CD14-positive monocyte (primary cell): ENCODE measurements around the gene XPR1. TPM values are rescaled to one million over a fixed set of nuclear protein-coding genes. Genes with fewer than 3 reads are reported as not detected.

Experiments
- DNase-seq, 3 donors: peaks; one replicate each; pipeline ENCODE4 v3.0.0-alpha.2; 2011 to 2022
- H2AFZ ChIP-seq: 2 replicates; pipeline ENCODE4 v1.6.0; 2012; ENCODE audit warnings: mild to moderate bottlenecking, low read depth, low read length, inconsistent platforms; ENCODE audit not compliant: insufficient read depth, poor library complexity, severe bottlenecking
- H3K27ac ChIP-seq, 2 donors: 1 replicate in 1 of 2; 2 replicates in 1 of 2; pipeline ENCODE4 v1.5.1; 2012 to 2013; ENCODE audit warnings: low read length in 2 of 2, control low read depth in 1 of 2, inconsistent platforms in 1 of 2, low read depth in 1 of 2, mild to moderate bottlenecking in 1 of 2
- H3K27me3 ChIP-seq, 2 donors: one replicate each; pipeline versions ENCODE4 v1.6.0 to v1.6.1; 2011 to 2013; ENCODE audit warnings: low read length in 2 of 2; ENCODE audit not compliant: control insufficient read depth in 2 of 2, insufficient read depth in 2 of 2
- H3K36me3 ChIP-seq, 2 donors: replicated peaks in 1 of 2; 1 replicate in 1 of 2; 2 replicates in 1 of 2; pipeline versions ENCODE4 v1.5.1 to v1.6.1; 2012 to 2013; ENCODE audit warnings: low read length in 2 of 2, control low read depth in 1 of 2, inconsistent platforms in 1 of 2, mild to moderate bottlenecking in 1 of 2; ENCODE audit not compliant: insufficient read depth in 2 of 2, control insufficient read depth in 1 of 2
- H3K4me1 ChIP-seq, 2 donors: 1 replicate in 1 of 2; 2 replicates in 1 of 2; pipeline versions ENCODE4 v1.5.1 to v1.6.1; 2012 to 2013; ENCODE audit warnings: low read length in 2 of 2, control low read depth in 1 of 2, inconsistent platforms in 1 of 2, mild to moderate bottlenecking in 1 of 2, moderate library complexity in 1 of 2; ENCODE audit not compliant: insufficient read depth in 2 of 2, control insufficient read depth in 1 of 2
- H3K4me2 ChIP-seq: replicated peaks from 2 replicates; pipeline ENCODE3; 2012; ENCODE audit warnings: low read length, moderate library complexity, mild to moderate bottlenecking; ENCODE audit not compliant: poor library complexity, severe bottlenecking; ENCODE audit errors: extremely low read depth
- H3K4me3 ChIP-seq, 3 experiments: fragments of 200-600 bp in 1 of 3; sonication (generic) in 1 of 3; replicated peaks in 1 of 3; 1 replicate in 2 of 3; 2 replicates in 1 of 3; pipeline ENCODE4 v1.5.1; 2011 to 2013; ENCODE audit warnings: low read length in 3 of 3, mild to moderate bottlenecking in 3 of 3, control low read depth in 2 of 3, low read depth in 2 of 3, inconsistent platforms in 1 of 3, moderate library complexity in 1 of 3
- H3K79me2 ChIP-seq: 2 replicates; pipeline ENCODE4 v1.6.0; 2012; ENCODE audit warnings: mild to moderate bottlenecking, control low read depth, inconsistent platforms, low read length, moderate library complexity; ENCODE audit not compliant: insufficient read depth
- H3K9ac ChIP-seq: 2 replicates; pipeline ENCODE4 v1.6.0; 2017; ENCODE audit warnings: low read length, mild to moderate bottlenecking; ENCODE audit not compliant: insufficient read depth, poor library complexity, severe bottlenecking
- H3K9me3 ChIP-seq, 2 donors: replicated peaks in 1 of 2; 1 replicate in 1 of 2; 2 replicates in 1 of 2; pipeline versions ENCODE4 v1.5.1 to v1.6.1; 2012 to 2013; ENCODE audit warnings: low read length in 2 of 2, control low read depth in 1 of 2; ENCODE audit not compliant: control insufficient read depth in 1 of 2, insufficient read depth in 1 of 2
- H4K20me1 ChIP-seq: 2 replicates; pipeline ENCODE4 v1.6.0; 2012; ENCODE audit warnings: mild to moderate bottlenecking, low read length, control low read depth, moderate library complexity; ENCODE audit not compliant: insufficient read depth
- H3K27ac Mint-ChIP-seq, 7 donors: one replicate each; pipeline ENCODE4 v1.8.0; 2020; ENCODE audit warnings: mild to moderate bottlenecking in 7 of 7, mixed read lengths in 7 of 7, moderate library complexity in 6 of 7, inconsistent platforms in 2 of 7
- H3K27me3 Mint-ChIP-seq, 3 donors: one replicate each; pipeline ENCODE4 v1.8.0; 2021 to 2022; ENCODE audit warnings: low read depth in 3 of 3, mild to moderate bottlenecking in 3 of 3, mixed read lengths in 3 of 3, moderate library complexity in 3 of 3, inconsistent platforms in 1 of 3
- H3K36me3 Mint-ChIP-seq, 2 donors: one replicate each; pipeline ENCODE4 v1.8.0; 2020; ENCODE audit warnings: mixed read lengths in 2 of 2, inconsistent platforms in 1 of 2, mild to moderate bottlenecking in 1 of 2
- H3K4me1 Mint-ChIP-seq: one replicate; pipeline ENCODE4 v1.8.0; 2020; ENCODE audit warnings: mild to moderate bottlenecking, mixed read lengths
- H3K4me3 Mint-ChIP-seq, 2 donors: one replicate each; pipeline ENCODE4 v1.8.0; 2020; ENCODE audit warnings: mild to moderate bottlenecking in 2 of 2, mixed read lengths in 2 of 2, moderate library complexity in 1 of 2
- H3K9me3 Mint-ChIP-seq, 7 donors: one replicate each; pipeline ENCODE4 v1.8.0; 2020 to 2022; ENCODE audit warnings: mixed read lengths in 7 of 7, mild to moderate bottlenecking in 6 of 7, moderate library complexity in 6 of 7, inconsistent platforms in 2 of 7
- CTCF ChIP-seq: fragments of 200-600 bp; IDR thresholded peaks from one replicate; pipeline ENCODE4 v1.8.0; 2022; ENCODE audit warnings: antibody characterized with exemption, mild to moderate bottlenecking
- WGBS: methylation state at CpG from one replicate; pipeline ENCODE4 v1.1.5; 2013; ENCODE audit warnings: missing lambda C conversion rate; ENCODE audit not compliant: insufficient coverage; 5-methylcytosine and 5-hydroxymethylcytosine counted together
- intact Hi-C, 2 donors: fragments of 100-400 bp; cut with micrococcal nuclease; formaldehyde crosslinking; loops; one replicate each; pipeline versions ENCODE4 v1.15.0 to v1.15.1; 2023
- polyA plus RNA-seq, 3 donors: library from polyadenylated mRNA; depleted of rRNA in 1 of 3; unstranded in 2 of 3; stranded (reverse) in 1 of 3; fragments of 300-500 nt in 2 of 3; fragments of >200 nt in 1 of 3; fragmentation: Illumina TruSeq in 2 of 3; gene quantifications; 1 replicate in 2 of 3; 2 replicates in 1 of 3; pipeline ENCODE4 v1.2.3, GENCODE V29; 2012 to 2021

Gene XPR1
- polyA plus RNA-seq, 3 donors: 4.7 to 12.5 (median 8.7) TPM

- no peak for DNase-seq
- TF ChIP-seq CTCF: no peak
- Histone ChIP-seq H3K4me2 (no peak overlapping the region), H2AFZ (no peak overlapping the region), H3K9me3 (no peaks in the 10 kb centered on the region), H4K20me1 (no peaks in the 10 kb centered on the region), H3K27ac (no peak overlapping the region), H3K4me3 (no peak overlapping the region), H3K36me3 (no peaks in the 10 kb centered on the region), H3K9ac (no peak overlapping the region), H3K4me1 (no peaks in the 10 kb centered on the region), H3K27me3 (peaks cover 0 to 2% of the 10 kb centered on the region in 2 donors), H3K79me2 (no peaks in the 10 kb centered on the region)
- intact Hi-C loops: no loop called here
- Mint-ChIP-seq H3K4me3 (no peak overlapping the region), H3K36me3 (no peaks in the 10 kb centered on the region), H3K27me3 (peaks cover 2 to 5% (median 3%) of the 10 kb centered on the region in 3 donors), H3K9me3 (peaks cover 0 to 5% (median 0%) of the 10 kb centered on the region in 7 donors), H3K27ac (no peak overlapping the region), H3K4me1 (no peaks in the 10 kb centered on the region)
- WGBS: 100% methylated on average over 2 of the region's 3 CpGs
These were observed 8.1 kb upstream of the XPR1 start for GRCh38 chr1:180623579-180624347.

- Mint-ChIP-seq H3K4me3 (no peak overlapping the region), H3K27ac (no peak overlapping the region), H3K9me3 (peaks cover 0 to 8% (median 0%) of the 10 kb centered on the region in 7 donors), H3K27me3 (peaks cover 2 to 5% (median 3%) of the 10 kb centered on the region in 3 donors), H3K4me1 (peaks cover 4% of the 10 kb centered on the region), H3K36me3 (no peaks in the 10 kb centered on the region)
- Histone ChIP-seq H4K20me1 (no peaks in the 10 kb centered on the region), H2AFZ (no peak overlapping the region), H3K27me3 (peaks cover 0 to 2% of the 10 kb centered on the region in 2 donors), H3K79me2 (no peaks in the 10 kb centered on the region), H3K4me3 (no peak overlapping the region), H3K4me2 (no peak overlapping the region), H3K27ac (no peak overlapping the region), H3K9ac (no peak overlapping the region), H3K4me1 (no peaks in the 10 kb centered on the region), H3K9me3 (no peaks in the 10 kb centered on the region), H3K36me3 (no peaks in the 10 kb centered on the region)
- no CpG with 5 or more reads among the region's 1 CpG for WGBS
- TF ChIP-seq CTCF: no peak
- DNase-seq: no peak
- intact Hi-C loops: no loop called here
These were observed 5.1 kb upstream of the XPR1 start for GRCh38 chr1:180626711-180627110.
